H1 (cell line): ENCODE measurements around the gene BRCA2. TPM values are rescaled to one million over a fixed set of nuclear protein-coding genes. Genes with fewer than 3 reads are reported as not detected.

Source experiments
- CBX8 ChIP-seq: fragments of 300-800, 300-1000 bp; sonication (generic); IDR thresholded peaks from 2 replicates; pipeline ENCODE4 v1.7.1; 2016; ENCODE audit warnings: low read depth, low read length, borderline replicate concordance
- CHD7 ChIP-seq: fragments of 300-600 bp; sonication (generic); IDR thresholded peaks from 2 replicates; pipeline ENCODE4 v1.7.1; 2012; ENCODE audit warnings: low read length, moderate library complexity, mild to moderate bottlenecking, inconsistent platforms; ENCODE audit not compliant: insufficient replicate concordance
- NANOG ChIP-seq: IDR thresholded peaks from 2 replicates; pipeline ENCODE4 v1.6.1; 2011; ENCODE audit warnings: low read length, low read depth, mild to moderate bottlenecking, inconsistent platforms; ENCODE audit not compliant: insufficient read depth, poor library complexity, severe bottlenecking
- NRF1 ChIP-seq: IDR thresholded peaks from 2 replicates; pipeline ENCODE4 v1.6.1; 2011; ENCODE audit warnings: mild to moderate bottlenecking, low read depth, low read length, improper control_type of control experiment
- RFX5 ChIP-seq: IDR thresholded peaks from 2 replicates; pipeline ENCODE4 v1.6.1; 2011; ENCODE audit warnings: low read depth, low read length, improper control_type of control experiment, borderline replicate concordance
- RNF2 ChIP-seq: fragments of 200-900, 300-1000 bp; sonication (generic); IDR thresholded peaks from 2 replicates; pipeline ENCODE4 v1.7.1; 2016; ENCODE audit warnings: borderline replicate concordance, low read depth, mild to moderate bottlenecking, antibody characterized with exemption, low read length; ENCODE audit not compliant: poor library complexity, severe bottlenecking; ENCODE audit errors: missing control alignments
- SIN3A ChIP-seq, 2 experiments: IDR thresholded peaks in 1 of 2; conservative IDR thresholded peaks in 1 of 2; 2 replicates each; pipeline ENCODE4 v1.6.1; 2011 to 2012; ENCODE audit warnings: low read length in 2 of 2, improper control_type of control experiment in 1 of 2, low read depth in 1 of 2, mild to moderate bottlenecking in 1 of 2
- SIRT6 ChIP-seq: IDR thresholded peaks from one replicate; pipeline ENCODE4 v1.7.1; 2012; ENCODE audit warnings: low read length, inconsistent platforms
- SRF ChIP-seq: IDR thresholded peaks from 2 replicates; pipeline ENCODE4 v1.6.1; 2011; ENCODE audit warnings: mild to moderate bottlenecking, low read depth, low read length, moderate library complexity
- TAF1 ChIP-seq: IDR thresholded peaks from 2 replicates; pipeline ENCODE4 v1.6.1; 2011; ENCODE audit warnings: mild to moderate bottlenecking, low read depth, low read length
- polyA plus RNA-seq, 7 experiments: library from polyadenylated mRNA; depleted of rRNA in 3 of 7; stranded (reverse) in 5 of 7; unstranded in 2 of 7; fragments of >200 nt in 5 of 7; fragments of 200-250 nt in 2 of 7; gene quantifications; 1 replicate in 5 of 7; 2 replicates in 1 of 7; 4 replicates in 1 of 7; pipeline versions ENCODE4 v1.2.1 to v1.2.3, GENCODE V29; 2011 to 2013; ENCODE audit warnings: missing spikeins in 2 of 7, mixed read lengths in 2 of 7
- total RNA-seq: library from RNA; stranded (reverse); fragmentation: NEBNext Ultra II Directional; extraction: Animal tissue kit (Norgen Biotek cat#: 25700); gene quantifications from 2 replicates; pipeline ENCODE4 v1.2.1, GENCODE V29; 2021

The BRCA2 gene
- total and polyA plus RNA-seq, 2 of the 8 experiments (the other 6 are each of a cell fraction or from before 2014, with no cell fraction given): 4.2 to 24.9 TPM

DNA sequence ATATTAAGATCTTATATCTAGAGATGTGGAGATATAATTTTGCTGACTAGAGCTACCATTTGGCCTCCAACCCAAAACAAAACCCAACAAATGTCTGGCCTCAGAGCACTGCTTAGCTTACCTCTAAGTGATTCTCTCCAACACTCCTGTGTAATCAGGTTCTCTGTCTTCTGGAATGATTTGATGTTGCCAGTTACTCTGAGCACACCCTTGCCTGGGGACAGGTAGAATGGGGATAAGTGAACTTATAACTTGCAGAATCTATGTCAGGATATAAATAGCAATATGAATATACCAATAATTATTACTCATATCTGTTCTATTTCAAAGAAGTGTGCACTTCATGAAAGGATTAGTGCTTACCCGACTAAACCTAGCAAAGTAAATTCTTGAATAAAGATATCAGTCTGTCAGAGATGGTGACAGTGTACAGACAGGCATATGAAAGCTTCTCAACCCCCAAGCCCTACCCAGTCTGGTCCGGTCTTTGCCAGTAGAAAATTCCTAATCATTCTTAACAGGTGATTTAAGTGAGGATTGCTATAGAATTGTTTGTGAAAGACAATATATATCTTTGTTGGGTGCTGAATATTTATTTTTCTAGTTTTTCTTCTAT, 33.1 kb upstream of the BRCA2 start (continued):
- no peak for TF ChIP-seq CHD7
- no peak for TF ChIP-seq SIN3A (conservative IDR thresholded peaks at IDR 0.05 in 1 of 2, IDR thresholded peaks at IDR 0.05 in 1 of 2; ENCODE audit: low read depth in 1 of 2, low read length in 2 of 2)
- TF ChIP-seq SIRT6: no peak
- TF ChIP-seq CBX8: no peak
- TF ChIP-seq RFX5: no peak
- no peak for TF ChIP-seq RNF2
- TF ChIP-seq TAF1: no peak
- TF ChIP-seq NANOG: no peak
- no peak for TF ChIP-seq SRF
- no peak for TF ChIP-seq NRF1
